ENCODE measurements around the gene APOBEC3G. TPM values are rescaled to one million over a fixed set of nuclear protein-coding genes. Genes with fewer than 3 reads are reported as not detected.

Gene APOBEC3G
- total RNA-seq, 1 donor from 2014 or later = 19.2 TPM

DNA sequence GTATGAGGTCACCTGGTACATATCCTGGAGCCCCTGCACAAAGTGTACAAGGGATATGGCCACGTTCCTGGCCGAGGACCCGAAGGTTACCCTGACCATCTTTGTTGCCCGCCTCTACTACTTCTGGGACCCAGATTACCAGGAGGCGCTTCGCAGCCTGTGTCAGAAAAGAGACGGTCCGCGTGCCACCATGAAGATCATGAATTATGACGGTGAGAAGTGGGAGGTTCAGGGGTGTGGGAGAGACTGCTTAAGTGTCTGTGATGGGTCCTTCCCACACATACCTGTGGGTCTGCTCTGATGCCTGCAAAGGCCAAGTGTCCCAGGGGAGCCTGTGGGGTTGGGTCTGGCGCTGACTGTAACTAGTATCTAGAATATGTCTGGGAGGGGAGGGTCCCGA lies 3.9 kb downstream of the APOBEC3G start:
- Histone ChIP-seq H3K4me3 (no peak overlapping the region), H3K27ac (no peak overlapping the region), H3K4me1 (peaks cover 12% of the 10 kb centered on the region), H3K9me3 (no peaks in the 10 kb centered on the region), H3K27me3 (ENCODE audit: low read depth) (no peaks in the 10 kb centered on the region), H3K36me3 (peaks cover 19% of the 10 kb centered on the region)
- intact Hi-C loops (cut with DNase I) = no loop called here
- no peak for ATAC-seq
- TF ChIP-seq, protein P1, sequence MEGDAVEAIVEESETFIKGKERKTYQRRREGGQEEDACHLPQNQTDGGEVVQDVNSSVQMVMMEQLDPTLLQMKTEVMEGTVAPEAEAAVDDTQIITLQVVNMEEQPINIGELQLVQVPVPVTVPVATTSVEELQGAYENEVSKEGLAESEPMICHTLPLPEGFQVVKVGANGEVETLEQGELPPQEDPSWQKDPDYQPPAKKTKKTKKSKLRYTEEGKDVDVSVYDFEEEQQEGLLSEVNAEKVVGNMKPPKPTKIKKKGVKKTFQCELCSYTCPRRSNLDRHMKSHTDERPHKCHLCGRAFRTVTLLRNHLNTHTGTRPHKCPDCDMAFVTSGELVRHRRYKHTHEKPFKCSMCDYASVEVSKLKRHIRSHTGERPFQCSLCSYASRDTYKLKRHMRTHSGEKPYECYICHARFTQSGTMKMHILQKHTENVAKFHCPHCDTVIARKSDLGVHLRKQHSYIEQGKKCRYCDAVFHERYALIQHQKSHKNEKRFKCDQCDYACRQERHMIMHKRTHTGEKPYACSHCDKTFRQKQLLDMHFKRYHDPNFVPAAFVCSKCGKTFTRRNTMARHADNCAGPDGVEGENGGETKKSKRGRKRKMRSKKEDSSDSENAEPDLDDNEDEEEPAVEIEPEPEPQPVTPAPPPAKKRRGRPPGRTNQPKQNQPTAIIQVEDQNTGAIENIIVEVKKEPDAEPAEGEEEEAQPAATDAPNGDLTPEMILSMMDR (IDR thresholded peaks at IDR 0.05) = no peak
- DNase-seq = peak; percentile 14

DNA sequence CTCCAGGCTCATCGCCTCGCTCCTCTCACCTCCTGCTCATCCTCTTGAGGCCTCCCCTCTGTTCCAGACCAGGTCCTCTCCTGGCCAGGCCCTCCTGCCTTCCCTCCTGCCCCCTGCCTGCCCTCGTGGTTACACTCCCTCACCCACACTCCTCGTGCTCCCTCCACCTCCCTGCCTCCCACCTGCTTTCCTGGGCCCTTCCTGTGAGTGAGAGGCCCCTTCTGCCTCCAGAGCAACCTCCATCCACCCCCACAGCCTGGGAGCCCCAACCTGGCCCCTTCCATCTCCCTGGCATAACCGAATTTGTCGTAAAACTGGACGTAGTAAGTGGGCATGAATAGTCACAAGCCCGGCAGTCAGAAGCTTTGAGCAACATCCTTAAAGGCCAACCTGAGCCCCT lies 4.5 kb downstream of the APOBEC3G start:
- Histone ChIP-seq H3K27me3 (ENCODE audit: low read depth) (no peaks in the 10 kb centered on the region), H3K4me1 (peaks cover 12% of the 10 kb centered on the region), H3K9me3 (no peaks in the 10 kb centered on the region), H3K4me3 (no peak overlapping the region), H3K36me3 (peaks cover 19% of the 10 kb centered on the region), H3K27ac (no peak overlapping the region)
- DNase-seq = peak; percentile 27
- ATAC-seq = no peak
- intact Hi-C loops (cut with DNase I) = no loop called here
- TF ChIP-seq, protein P1 (IDR thresholded peaks at IDR 0.05) = no peak

DNA sequence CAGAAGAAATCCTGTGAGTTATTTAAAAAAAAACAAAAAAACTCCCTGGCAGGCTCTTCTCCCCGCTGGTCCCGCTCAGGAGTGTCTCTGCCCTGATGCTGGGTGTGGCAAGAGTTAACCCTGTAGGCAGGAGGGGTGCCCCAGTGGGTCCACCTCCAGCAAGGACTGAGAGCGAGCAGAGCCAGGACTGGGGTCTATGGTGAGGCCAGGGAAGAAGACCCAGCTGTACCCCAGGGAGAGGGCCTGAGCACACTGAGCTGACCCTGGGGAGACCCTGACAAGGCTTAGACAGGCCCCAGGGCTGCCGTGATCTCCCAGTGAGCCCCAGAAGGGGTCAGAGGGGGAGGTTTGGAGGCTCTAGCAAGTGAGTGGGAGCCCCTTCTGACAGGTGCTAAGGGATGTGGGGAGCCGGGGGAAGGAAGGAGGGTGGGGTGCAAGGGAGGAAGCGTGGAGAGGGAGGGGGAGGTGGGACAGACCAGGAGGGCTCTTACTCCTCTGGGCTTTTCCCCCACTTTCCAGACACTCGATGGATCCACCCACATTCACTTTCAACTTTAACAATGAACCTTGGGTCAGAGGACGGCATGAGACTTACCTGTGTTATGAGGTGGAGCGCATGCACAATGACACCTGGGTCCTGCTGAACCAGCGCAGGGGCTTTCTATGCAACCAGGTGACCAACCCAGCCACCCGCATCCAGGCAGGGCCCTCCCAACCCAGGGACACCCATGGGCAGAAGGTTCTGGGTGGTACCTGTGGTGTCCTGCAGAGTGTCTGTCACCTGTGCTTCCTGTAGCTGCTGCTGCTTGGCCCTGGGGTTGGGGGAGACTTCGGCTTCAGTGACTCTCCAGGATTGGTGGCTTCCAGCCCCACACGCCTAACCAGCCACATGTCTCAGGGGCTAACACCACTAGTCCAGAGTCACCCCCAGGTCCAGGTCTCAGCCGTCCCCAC lies 6.4 kb downstream of the APOBEC3G start:
- no peaks in the 10 kb centered on the region for H3K4me1 ChIP-seq
- H3K9me3 ChIP-seq = no peaks in the 10 kb centered on the region
- H3K4me3 ChIP-seq = no peak overlapping the region
- peak; percentile 26 for DNase-seq
- H3K27me3 ChIP-seq (ENCODE audit: low read depth) = no peaks in the 10 kb centered on the region
- TF ChIP-seq, protein P1 (IDR thresholded peaks at IDR 0.05) = no peak
- no peak for ATAC-seq
- peaks cover 19% of the 10 kb centered on the region for H3K36me3 ChIP-seq
- H3K27ac ChIP-seq = no peak overlapping the region
- intact Hi-C loops (cut with DNase I) = no loop called here

DNA sequence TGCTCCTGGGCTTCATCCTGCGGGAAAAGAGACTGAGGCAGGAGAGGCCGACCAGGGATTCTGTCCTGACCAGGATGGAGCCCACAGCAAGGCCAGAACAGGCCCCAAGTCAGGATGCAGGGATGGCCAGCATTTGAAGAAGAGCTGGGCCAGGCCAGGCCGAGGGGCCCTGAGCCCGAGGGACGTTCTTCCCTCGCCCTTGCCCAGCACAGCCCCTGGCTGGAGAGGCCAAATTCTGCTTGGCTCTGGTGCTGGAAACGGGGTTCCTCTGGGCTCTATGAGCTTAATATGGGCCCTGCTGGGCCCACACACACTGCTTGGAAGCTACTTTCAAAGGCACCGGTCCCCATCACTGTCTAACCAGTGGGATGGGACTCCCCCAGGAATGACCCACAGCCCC lies 7.6 kb downstream of the APOBEC3G start:
- no peak overlapping the region for H3K27ac ChIP-seq
- H3K4me3 ChIP-seq = no peak overlapping the region
- intact Hi-C loops (cut with DNase I) = no loop called here
- H3K27me3 ChIP-seq (ENCODE audit: low read depth) = no peaks in the 10 kb centered on the region
- ATAC-seq (no peak), DNase-seq (no peak)
- H3K36me3 ChIP-seq = peaks cover 19% of the 10 kb centered on the region
- no peaks in the 10 kb centered on the region for H3K4me1 ChIP-seq
- H3K9me3 ChIP-seq = no peaks in the 10 kb centered on the region
- TF ChIP-seq, protein P1 (IDR thresholded peaks at IDR 0.05) = no peak

DNA sequence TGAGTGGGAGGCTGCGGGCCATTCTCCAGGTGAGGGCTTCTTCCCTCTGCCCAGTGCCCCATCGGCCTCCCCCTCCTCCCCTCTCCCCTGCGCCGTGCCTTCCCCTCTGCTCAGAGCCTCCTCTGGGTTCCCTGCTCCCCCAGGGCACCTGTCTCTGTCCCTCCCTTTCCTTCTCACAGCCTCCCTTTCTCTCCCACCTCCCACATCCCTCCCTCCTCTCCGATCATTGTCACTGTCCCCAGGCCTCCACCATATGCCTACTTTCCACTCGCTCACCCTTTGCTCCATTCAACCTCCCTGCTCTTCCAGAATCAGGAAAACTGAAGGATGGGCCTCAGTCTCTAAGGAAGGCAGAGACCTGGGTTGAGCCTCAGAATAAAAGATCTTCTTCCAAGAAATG lies 10.0 kb downstream of the APOBEC3G start:
- DNase-seq = no peak

More for the DNA sequence above, 10.0 kb downstream of the APOBEC3G start:
- Histone ChIP-seq H3K4me1 (no peaks in the 10 kb centered on the region), H3K4me3 (no peak overlapping the region), H3K36me3 (no peaks in the 10 kb centered on the region), H3K9me3 (no peaks in the 10 kb centered on the region), H3K27me3 (ENCODE audit: low read depth) (peaks cover 9% of the 10 kb centered on the region), H3K27ac (no peak overlapping the region)
- intact Hi-C loops (cut with DNase I) = no loop called here
- TF ChIP-seq, protein P1 (IDR thresholded peaks at IDR 0.05) = no peak
- no peak for ATAC-seq

Measured in lower lobe of right lung (tissue), 2 donors.